Kidney (tissue), 14 donors: ENCODE data around the gene DLG2. TPM values are rescaled to one million over a fixed set of nuclear protein-coding genes. Genes with fewer than 3 reads are reported as not detected.

Experiments
- DNase-seq, 5 donors: peaks; one replicate each; pipeline ENCODE4 v3.0.0-alpha.2; 2013 to 2020
- FAIRE-seq: peaks from 2 replicates; lab custom pipeline; 2012; peaks lifted over from hg19 to GRCh38; lab: Jason Lieb, UNC
- H3K27ac ChIP-seq, 2 donors: one replicate each; pipeline ENCODE4 v1.7.0; 2013; ENCODE audit warnings: low read depth in 2 of 2, low read length in 2 of 2, inconsistent platforms in 1 of 2
- H3K27me3 ChIP-seq: one replicate; pipeline ENCODE4 v1.7.1; 2013; ENCODE audit warnings: low read length, inconsistent platforms; ENCODE audit not compliant: control insufficient read depth, insufficient read depth
- H3K36me3 ChIP-seq, 3 donors: one replicate each; pipeline versions ENCODE4 v1.7.0 to v1.7.1; 2013; ENCODE audit warnings: low read length in 3 of 3, control low read depth in 1 of 3, inconsistent platforms in 1 of 3; ENCODE audit not compliant: insufficient read depth in 3 of 3, control insufficient read depth in 2 of 3
- H3K4me1 ChIP-seq, 3 donors: one replicate each; pipeline versions ENCODE4 v1.7.0 to v1.7.1; 2013; ENCODE audit warnings: low read length in 3 of 3, inconsistent platforms in 1 of 3, low read depth in 1 of 3; ENCODE audit not compliant: control insufficient read depth in 2 of 3, insufficient read depth in 2 of 3
- H3K4me3 ChIP-seq, 3 donors: one replicate each; pipeline versions ENCODE4 v1.7.0 to v1.8.1; 2013; ENCODE audit warnings: low read length in 3 of 3, control low read depth in 1 of 3, inconsistent platforms in 1 of 3
- H3K9ac ChIP-seq, 3 donors: one replicate each; pipeline versions ENCODE4 v1.7.0 to v1.7.1; 2013; ENCODE audit warnings: low read length in 3 of 3, control low read depth in 1 of 3, inconsistent platforms in 1 of 3
- H3K9me3 ChIP-seq, 3 donors: one replicate each; pipeline versions ENCODE4 v1.7.0 to v1.7.1; 2013; ENCODE audit warnings: low read length in 3 of 3, control low read depth in 1 of 3, inconsistent platforms in 1 of 3; ENCODE audit not compliant: control insufficient read depth in 2 of 3, insufficient read depth in 1 of 3
- CTCF ChIP-seq: IDR thresholded peaks from 3 replicates; pipeline ENCODE4 v1.5.1; 2012; ENCODE audit warnings: mild to moderate bottlenecking, moderate library complexity, borderline replicate concordance; ENCODE audit not compliant: insufficient read depth; ENCODE audit errors: extremely low read depth
- intact Hi-C: fragments of 100-400 bp; cut with DNase I; formaldehyde crosslinking; loops from one replicate; pipeline ENCODE4 v1.11.1; 2022
- polyA plus RNA-seq: library from polyadenylated mRNA; stranded (reverse); fragments of 350-450 nt; fragmentation: Illumina TruSeq; extraction: RNeasy Lipid Tissue Mini Kit (QIAGEN cat#74804); gene quantifications from one replicate; pipeline ENCODE4 v1.2.3, GENCODE V29; 2014; ENCODE audit warnings: low read depth, low replicate concordance; ENCODE audit not compliant: insufficient read depth
- total RNA-seq: library from RNA; stranded (reverse); fragmentation: NEBNext Ultra II Directional; extraction: Animal tissue kit (Norgen Biotek cat#: 25700); gene quantifications from one replicate; pipeline ENCODE4 v1.2.1, GENCODE V29; 2021
- donor health status: control.
- donor health status: control.
- donor health status: control.
- donor health status: control.
- donor health status: control.
- donor health status: DM: yes; HTN: yes; CAD: no.
- donor health status: Normal renal cell carcinoma (clear cell type).

DLG2 gene
- total and polyA plus RNA-seq, 2 donors from 2014 or later: 2.9 to 7.2 TPM

- intact Hi-C loops: no loop called here
- Histone ChIP-seq H3K36me3 (no peaks in the 10 kb centered on the region), H3K4me1 (no peaks in the 10 kb centered on the region), H3K27me3 (no peaks in the 10 kb centered on the region), H3K4me3 (no peak overlapping the region), H3K9me3 (no peaks in the 10 kb centered on the region), H3K9ac (no peak overlapping the region), H3K27ac (no peak overlapping the region)
- FAIRE-seq (no peak), DNase-seq (no peak)
- no peak for TF ChIP-seq CTCF
Measured at GRCh38 chr11:83480811-83481210, 2146.3 kb downstream of the DLG2 start.

- Histone ChIP-seq H3K9me3 (no peaks in the 10 kb centered on the region), H3K9ac (no peak overlapping the region), H3K36me3 (no peaks in the 10 kb centered on the region), H3K27me3 (no peaks in the 10 kb centered on the region), H3K4me3 (no peak overlapping the region), H3K4me1 (no peaks in the 10 kb centered on the region), H3K27ac (no peak overlapping the region)
- FAIRE-seq (no peak), DNase-seq (no peak)
- intact Hi-C loops: no loop called here
- no peak for TF ChIP-seq CTCF
Measured at GRCh38 chr11:83480251-83480650, 2146.9 kb downstream of the DLG2 start.

GRCh38 chr11:83477772-83478171 lies 2149.4 kb downstream of the DLG2 start:
- DNase-seq (no peak), FAIRE-seq (no peak)
- H3K9ac ChIP-seq: no peak overlapping the region
- no peak for TF ChIP-seq CTCF
- H3K36me3 ChIP-seq: no peaks in the 10 kb centered on the region
- H3K4me3 ChIP-seq: no peak overlapping the region
- no peak overlapping the region for H3K27ac ChIP-seq
- H3K27me3 ChIP-seq: no peaks in the 10 kb centered on the region
- no peaks in the 10 kb centered on the region for H3K9me3 ChIP-seq
- intact Hi-C loops: no loop called here
- H3K4me1 ChIP-seq: no peaks in the 10 kb centered on the region

GRCh38 chr11:83475760-83476159 lies 2151.4 kb downstream of the DLG2 start:
- intact Hi-C loops: no loop called here
- no peak overlapping the region for H3K9ac ChIP-seq
- no peak for FAIRE-seq
- H3K36me3 ChIP-seq: no peaks in the 10 kb centered on the region
- peaks cover 0 to 2% (median 0%) of the 10 kb centered on the region in 3 donors for H3K4me1 ChIP-seq
- H3K27ac ChIP-seq: no peak overlapping the region
- no peaks in the 10 kb centered on the region for H3K27me3 ChIP-seq
- no peaks in the 10 kb centered on the region for H3K9me3 ChIP-seq
- TF ChIP-seq CTCF: no peak
- DNase-seq: no peak
- H3K4me3 ChIP-seq: no peak overlapping the region
